ENCODE data around the gene KAZN. TPM values are rescaled to one million over a fixed set of nuclear protein-coding genes. Genes with fewer than 3 reads are reported as not detected.

KAZN gene
- total and polyA plus RNA-seq, 12 donors: 1.1 to 6.5 (median 1.9) TPM

DNA sequence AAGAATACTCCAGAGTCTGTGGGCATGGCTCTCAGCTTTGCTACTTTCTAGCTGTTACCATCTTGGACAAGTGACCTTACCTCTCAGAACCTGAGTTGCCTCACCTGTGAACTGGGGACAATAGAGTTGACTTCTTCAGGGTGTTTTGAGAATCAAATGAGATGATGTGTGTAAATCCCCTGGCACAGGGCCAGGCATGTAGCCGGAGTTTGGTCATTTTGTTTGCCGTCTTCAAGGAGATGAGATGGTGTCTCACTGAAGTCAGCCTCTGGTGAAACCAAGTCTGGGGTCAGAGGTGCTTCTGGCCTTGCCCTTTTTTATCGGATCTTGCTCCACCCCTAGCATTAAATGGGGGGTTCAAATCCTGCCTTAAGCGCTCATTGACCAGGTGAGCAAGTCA lies 405.9 kb downstream of the KAZN start:
- no peaks in the 10 kb centered on the region for H3K27me3 ChIP-seq
- WGBS, 2 donors: 62 to 74% methylated on average over 4 of the region's 4 CpGs
- H3K36me3 ChIP-seq: no peaks in the 10 kb centered on the region
- no peak overlapping the region for H3K27ac ChIP-seq
- ATAC-seq (no peak), DNase-seq (no peak)
- peaks cover 0 to 4% (median 0%) of the 10 kb centered on the region in 11 donors for H3K9me3 ChIP-seq
- H3K4me1 ChIP-seq: peaks cover 0 to 34% (median 21%) of the 10 kb centered on the region in 9 donors
- no peak overlapping the region for H3K4me3 ChIP-seq
- TF ChIP-seq, protein P1, sequence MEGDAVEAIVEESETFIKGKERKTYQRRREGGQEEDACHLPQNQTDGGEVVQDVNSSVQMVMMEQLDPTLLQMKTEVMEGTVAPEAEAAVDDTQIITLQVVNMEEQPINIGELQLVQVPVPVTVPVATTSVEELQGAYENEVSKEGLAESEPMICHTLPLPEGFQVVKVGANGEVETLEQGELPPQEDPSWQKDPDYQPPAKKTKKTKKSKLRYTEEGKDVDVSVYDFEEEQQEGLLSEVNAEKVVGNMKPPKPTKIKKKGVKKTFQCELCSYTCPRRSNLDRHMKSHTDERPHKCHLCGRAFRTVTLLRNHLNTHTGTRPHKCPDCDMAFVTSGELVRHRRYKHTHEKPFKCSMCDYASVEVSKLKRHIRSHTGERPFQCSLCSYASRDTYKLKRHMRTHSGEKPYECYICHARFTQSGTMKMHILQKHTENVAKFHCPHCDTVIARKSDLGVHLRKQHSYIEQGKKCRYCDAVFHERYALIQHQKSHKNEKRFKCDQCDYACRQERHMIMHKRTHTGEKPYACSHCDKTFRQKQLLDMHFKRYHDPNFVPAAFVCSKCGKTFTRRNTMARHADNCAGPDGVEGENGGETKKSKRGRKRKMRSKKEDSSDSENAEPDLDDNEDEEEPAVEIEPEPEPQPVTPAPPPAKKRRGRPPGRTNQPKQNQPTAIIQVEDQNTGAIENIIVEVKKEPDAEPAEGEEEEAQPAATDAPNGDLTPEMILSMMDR (IDR thresholded peaks at IDR 0.05): no peak
- intact Hi-C loops (cut with DNase I): no loop called here

DNA sequence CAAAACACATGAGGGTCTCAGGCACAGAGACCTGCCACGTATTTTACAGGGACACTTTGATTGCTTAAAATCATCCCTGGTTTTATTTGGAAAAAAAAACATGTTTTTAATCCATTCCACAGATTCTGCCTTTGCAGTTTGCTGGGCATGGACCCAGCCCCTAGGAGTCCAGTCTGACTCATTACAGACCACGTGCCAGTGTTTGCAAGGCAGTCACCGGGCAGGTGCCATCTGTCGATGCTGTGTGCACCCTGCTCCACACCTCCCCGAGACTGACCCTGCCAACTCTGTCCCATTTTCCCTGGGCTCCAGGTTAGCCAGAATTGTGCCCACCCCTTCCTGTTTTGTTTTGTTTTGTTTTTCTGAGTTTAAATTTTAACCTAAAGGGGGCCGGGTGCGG lies 406.6 kb downstream of the KAZN start:
- DNase-seq (no peak), ATAC-seq (no peak)
- Histone ChIP-seq H3K4me1 (peaks cover 0 to 35% (median 21%) of the 10 kb centered on the region in 9 donors), H3K9me3 (peaks cover 0 to 11% (median 0%) of the 10 kb centered on the region in 11 donors), H3K36me3 (no peaks in the 10 kb centered on the region), H3K27me3 (no peaks in the 10 kb centered on the region), H3K4me3 (no peak overlapping the region), H3K27ac (no peak overlapping the region)
- intact Hi-C loops (cut with DNase I): no loop called here
- TF ChIP-seq, protein P1 (IDR thresholded peaks at IDR 0.05): no peak
- WGBS, 2 donors: 89 to 92% methylated on average over 7 of the region's 7 CpGs

DNA sequence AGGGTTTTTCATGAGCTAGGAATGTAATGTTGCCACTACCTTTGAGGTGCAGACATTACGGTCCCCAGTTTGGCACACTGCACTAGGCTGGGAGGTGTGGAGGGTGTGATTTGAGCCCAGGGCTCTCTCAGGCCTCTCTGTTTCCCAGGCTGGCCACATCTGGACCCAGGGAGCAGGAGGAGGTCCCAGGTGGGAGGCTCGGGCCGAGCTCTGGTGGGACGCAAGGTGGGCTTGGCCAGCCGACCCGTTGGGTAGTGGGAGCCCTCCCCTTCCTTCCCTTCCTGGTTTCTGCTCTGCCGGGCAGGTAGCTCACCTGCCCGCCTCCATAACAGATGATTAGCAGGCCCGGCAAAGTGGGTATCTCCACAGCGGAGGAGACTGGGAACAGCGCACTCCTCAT lies 408.9 kb downstream of the KAZN start:
- Histone ChIP-seq H3K4me3 (no peak overlapping the region), H3K9me3 (peaks cover 0 to 13% (median 0%) of the 10 kb centered on the region in 11 donors), H3K27ac (peak overlapping the region in 6 of 10 donors; percentile 31 to 71 (median 67)), H3K27me3 (no peaks in the 10 kb centered on the region), H3K4me1 (peaks cover 0 to 35% (median 21%) of the 10 kb centered on the region in 9 donors), H3K36me3 (no peaks in the 10 kb centered on the region)
- WGBS, 2 donors: 77 to 80% methylated on average over 11 of the region's 11 CpGs
- DNase-seq (no peak), ATAC-seq (no peak)
- intact Hi-C loops (cut with DNase I): no loop called here
- TF ChIP-seq, protein P1 (IDR thresholded peaks at IDR 0.05): no peak

DNA sequence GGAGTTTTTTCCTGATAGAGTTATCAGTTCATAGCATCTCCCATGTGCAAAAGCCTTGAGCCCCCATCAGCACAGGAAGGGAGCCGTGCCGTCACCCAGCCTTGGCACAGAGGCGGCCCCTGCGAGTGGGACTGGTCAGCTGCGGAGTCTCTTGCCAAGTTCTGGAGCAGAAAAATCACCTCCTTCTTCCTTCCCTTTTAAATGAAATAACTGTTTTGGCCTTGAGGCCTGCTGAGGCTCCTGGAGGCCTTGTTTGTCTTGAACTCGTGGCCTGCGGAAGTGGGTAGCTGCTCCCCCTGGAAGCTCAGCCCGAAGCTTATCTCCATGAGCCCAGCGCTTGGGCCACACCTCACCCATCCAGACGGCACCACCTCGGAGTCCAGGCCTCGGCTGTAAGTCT lies 409.4 kb downstream of the KAZN start:
- ATAC-seq (peak; percentile 23 to 78 (median 61)), DNase-seq (peak; percentile 25 to 43)
- peaks cover 0 to 35% (median 21%) of the 10 kb centered on the region in 9 donors for H3K4me1 ChIP-seq
- H3K27ac ChIP-seq: peak overlapping the region in 8 of 10 donors; percentile 1 to 71 (median 60)
- no peak overlapping the region for H3K4me3 ChIP-seq
- intact Hi-C loops (cut with DNase I): no loop called here
- no peaks in the 10 kb centered on the region for H3K36me3 ChIP-seq
- 50 to 58% methylated on average over 12 of the region's 12 CpGs for WGBS, 2 donors
- peaks cover 0 to 13% (median 0%) of the 10 kb centered on the region in 11 donors for H3K9me3 ChIP-seq
- H3K27me3 ChIP-seq: no peaks in the 10 kb centered on the region
- TF ChIP-seq, protein P1 (IDR thresholded peaks at IDR 0.05): no peak
